ENCODE results near the gene PHF14.
A peak's percentile ranks its signal among the peaks of the same experiment; 100 is the strongest.

Gene PHF14

DNA sequence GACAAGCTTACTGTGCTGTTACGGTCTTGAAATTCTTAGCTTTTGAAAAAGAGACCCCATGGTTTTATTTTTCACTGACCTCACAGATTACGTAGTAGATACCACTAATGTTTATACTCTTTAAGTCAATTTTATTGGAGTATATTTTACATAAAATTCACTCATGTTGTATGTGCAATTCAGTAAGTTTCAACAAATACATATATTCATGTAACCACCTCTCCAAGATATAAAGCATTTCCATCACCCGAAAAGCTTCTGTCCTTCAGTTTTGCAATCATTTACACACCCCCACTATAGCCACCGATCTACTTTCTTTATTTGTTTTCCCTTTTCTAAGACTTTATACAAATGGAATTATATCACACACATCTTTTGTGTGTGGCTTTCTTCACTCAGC lies 199.2 kb downstream of the PHF14 start:
- DNase-seq, result no peak

DNA sequence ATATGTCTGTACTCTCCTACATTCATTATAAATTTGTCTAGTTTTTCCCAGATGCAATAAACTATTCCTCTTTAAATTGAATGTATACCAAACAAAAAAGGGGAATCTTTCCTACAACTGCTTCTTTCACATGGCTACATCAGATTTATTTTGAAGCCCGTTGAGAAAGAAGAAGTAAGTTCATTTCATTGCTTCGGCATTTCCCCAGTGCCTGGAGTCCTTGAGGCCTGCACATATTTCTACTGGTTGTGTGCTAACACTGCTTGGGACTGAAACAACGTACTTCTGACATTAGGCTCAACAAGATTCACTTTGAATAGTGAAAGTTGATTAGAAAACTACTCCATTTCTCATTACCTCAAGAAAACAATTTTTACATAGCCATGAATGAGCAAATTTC lies 201.7 kb downstream of the PHF14 start:
- peak; percentile 6 to 51 (median 42) for DNase-seq

DNA sequence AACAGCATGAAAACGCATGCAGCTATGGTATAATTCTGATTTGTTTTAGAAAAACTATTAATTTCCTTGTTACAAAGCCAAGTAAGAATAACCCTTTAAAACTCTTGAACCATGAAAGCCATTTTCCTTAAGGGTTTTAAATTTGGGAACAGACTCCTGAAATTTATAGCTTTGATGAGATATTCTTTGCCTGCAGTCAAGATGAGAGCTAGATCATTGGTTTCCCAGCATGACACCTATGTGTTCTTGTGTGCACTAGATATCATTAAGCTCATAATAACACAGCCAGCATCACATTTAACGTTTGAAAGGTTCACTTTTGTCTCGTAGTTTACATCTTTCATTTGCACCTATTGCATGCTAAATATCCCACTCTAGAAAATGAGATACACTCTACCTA lies 202.2 kb downstream of the PHF14 start:
- DNase-seq, result no peak

GRCh38 chr7:11176985-11177555 lies 203.4 kb downstream of the PHF14 start:
- no peak for DNase-seq

- DNase-seq, result no peak
Measured at GRCh38 chr7:11177793-11178192, 204.1 kb downstream of the PHF14 start.

- no peak for DNase-seq
Measured at GRCh38 chr7:11181590-11181989, 207.9 kb downstream of the PHF14 start.

GRCh38 chr7:11182736-11183135 lies 209.1 kb downstream of the PHF14 start:
- DNase-seq, result no peak

DNA sequence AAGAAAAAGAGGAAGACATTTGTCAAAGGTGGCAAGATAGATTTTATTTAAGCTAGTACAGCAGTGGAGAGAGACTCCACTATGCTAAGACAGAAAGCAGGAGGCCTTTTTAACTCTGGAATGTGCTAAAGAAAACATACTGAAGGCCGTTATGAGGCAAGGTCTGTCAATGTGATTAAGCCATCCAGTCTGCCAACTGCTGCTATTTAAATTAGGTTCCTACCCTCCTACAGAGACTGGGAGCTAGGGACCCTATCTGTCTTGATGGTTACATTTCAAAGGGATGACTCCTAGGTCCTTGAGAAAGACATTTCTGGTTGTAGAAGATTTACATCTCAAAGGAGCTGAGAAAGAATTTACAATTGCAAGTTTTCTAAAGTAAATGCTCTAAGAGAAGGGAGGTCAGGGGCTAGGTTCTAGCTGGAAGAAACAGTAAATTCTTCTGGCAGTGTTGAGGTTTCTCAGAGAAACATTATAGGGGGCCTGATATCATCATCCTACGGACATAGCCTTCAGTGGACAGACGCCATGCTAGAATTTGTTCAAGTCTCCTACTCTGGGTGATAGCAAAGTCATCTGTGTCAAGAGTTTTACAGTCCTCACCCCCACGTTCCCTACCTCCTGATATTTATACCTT lies 211.6 kb downstream of the PHF14 start:
- DNase-seq, result no peak

DNA sequence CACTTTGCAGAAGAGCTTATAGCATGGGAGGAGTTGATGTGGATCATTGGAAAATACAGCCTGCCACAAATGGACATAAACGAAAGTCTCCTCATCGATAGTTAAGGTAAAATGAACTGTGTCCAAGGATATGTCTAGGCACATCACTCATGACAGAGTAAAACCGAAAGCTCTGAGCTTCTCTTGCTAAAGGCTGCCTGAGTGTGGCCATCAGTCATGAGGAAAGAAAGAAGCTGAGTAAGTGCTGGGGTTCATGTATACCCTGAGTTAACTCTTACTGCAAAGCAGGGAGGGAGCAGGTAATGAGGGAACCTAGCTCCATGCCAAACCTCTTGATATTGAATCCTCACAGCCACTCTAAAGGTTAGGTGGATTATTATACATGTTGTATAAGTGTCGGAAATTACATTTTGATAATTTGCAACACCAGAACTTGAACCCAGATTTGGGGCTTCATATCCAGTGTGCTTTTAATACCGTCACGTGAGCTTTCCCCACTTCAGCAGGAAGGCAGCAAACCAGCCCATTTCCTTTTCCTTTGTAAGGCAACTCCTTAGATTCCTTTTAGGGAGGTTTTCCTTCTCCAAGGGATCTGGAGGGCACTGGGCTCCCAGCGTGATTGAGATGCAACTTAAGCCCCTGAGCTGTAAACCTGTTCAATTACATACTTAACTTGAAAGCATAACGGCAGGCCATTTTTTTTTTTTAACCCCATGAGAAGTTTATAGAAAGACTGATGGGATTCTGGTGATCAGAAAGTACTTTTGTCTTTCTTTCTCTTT lies 215.0 kb downstream of the PHF14 start:
- no peak for DNase-seq

DNA sequence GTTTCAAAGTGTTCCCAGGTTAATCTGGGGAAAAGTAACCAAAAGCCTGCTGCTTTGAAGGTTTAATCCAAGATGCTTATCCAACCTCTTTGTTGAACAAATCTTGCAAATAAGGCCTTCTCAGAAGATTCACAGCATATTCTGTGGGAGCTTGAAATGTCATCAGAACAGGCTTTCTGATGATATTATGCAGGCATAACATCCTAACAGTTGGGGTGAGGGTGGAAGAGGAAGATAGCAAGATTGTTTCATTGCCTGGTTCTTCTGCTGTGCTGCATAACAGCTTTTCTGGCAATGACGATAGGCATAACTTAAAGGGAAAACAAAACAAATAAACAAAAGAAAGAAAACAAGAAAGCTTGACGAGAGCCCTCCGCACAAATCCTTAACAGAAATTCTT lies 217.4 kb downstream of the PHF14 start:
- DNase-seq, result no peak

- no peak for DNase-seq
Measured at GRCh38 chr7:11191574-11192220, 218.0 kb downstream of the PHF14 start.

DNA sequence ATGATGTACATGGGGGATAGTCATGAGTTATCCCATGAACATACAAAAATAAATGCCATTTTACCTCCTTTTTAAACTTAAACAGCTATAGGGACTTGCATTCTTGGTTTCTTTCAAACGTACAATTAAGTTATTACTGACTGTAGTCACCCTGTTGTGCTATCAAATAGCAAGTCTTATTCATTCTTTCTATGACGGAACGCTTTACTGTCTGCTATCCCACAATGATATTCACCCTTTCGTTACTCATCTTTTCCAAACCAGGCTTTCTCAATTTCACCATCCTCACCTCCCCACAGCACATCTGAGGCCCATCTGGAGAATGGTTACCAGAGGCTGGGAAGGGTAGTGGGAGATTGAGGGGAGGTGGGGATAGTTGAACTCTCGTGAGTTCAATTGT lies 218.8 kb downstream of the PHF14 start:
- DNase-seq, result no peak

- DNase-seq, result no peak
Measured at GRCh38 chr7:11193131-11193867, 219.6 kb downstream of the PHF14 start.

DNA sequence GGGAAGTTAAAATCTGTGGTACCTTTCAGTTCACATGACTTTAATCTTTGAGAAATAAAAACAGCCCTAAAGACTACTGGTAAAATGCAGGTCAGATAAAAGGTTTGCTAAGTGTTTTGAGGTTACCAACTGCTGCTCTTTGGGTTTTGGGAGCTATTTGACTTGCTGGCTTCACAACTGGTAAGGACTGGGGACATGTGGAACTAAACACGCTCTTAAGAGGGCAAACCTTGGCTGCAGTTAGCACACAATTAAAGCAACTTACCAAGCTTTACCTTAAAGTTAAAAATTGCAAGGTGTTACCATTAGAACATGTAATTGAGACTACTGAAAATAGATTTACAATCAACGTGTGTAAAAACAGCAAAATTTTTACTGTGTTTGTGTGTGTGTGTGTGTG lies 220.2 kb downstream of the PHF14 start:
- DNase-seq, result no peak

DNA sequence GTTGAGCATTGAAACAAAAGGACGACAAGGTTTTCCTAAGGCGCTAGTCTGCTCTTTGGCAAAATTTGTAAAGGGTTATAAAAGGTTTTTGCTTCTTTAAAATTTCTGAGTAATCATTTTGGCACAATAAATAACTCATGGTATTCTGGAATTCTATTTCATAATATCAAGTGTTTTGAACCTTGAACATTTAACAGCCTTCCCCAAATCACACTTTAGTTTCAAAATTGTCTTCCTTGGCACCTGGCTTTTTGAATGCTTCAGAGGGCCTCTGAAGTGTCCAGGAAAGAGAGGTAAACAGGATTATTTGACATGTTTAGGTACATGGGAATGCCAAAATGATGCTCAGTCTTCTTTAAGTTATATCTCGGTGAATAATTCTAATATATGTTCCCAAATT lies 220.8 kb downstream of the PHF14 start:
- DNase-seq, result no peak

DNA sequence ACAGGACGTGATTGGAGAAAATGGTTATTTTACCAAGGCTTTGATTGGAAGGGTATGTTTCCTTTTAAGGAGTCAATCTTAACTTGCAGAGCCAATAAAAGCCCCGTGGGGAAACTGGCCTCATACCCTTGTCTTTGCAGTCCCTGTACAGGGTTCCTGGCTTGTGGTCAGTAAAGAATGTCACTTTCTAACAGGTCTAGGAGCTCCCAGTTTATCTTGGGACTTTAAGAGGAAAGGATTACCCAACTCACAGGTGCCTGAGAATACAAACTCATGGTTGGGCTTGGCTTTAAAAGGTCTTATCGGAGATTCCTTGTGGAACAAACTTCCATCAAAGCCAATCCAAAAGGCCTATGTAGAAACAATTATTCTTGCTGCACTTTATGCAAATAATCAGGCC lies 221.8 kb downstream of the PHF14 start:
- DNase-seq, result no peak

GRCh38 chr7:11196143-11196542 lies 222.5 kb downstream of the PHF14 start:
- DNase-seq, result no peak

DNA sequence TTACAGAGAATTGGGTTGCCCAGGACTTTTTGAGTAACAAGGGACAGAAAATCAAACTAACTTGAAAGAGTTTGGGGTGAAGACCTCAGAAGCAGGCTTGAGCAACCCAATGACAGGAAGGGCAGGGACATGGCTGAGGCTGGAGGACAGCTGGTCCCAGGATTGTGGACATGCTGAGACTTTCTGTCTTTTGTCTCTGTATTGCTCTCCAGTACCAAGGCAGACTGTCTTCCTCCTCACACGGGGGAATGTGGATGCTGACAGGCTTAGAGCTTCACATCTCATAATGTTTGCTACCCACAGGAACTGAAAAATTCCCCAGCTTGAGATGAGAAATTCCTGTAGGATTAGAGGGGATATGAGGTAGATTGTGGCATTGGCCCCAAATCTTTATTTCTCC lies 229.6 kb downstream of the PHF14 start:
- DNase-seq, result no peak

- DNase-seq, result no peak
Measured at GRCh38 chr7:11203683-11204082, 230.0 kb downstream of the PHF14 start.

GRCh38 chr7:11206177-11206899 lies 232.7 kb downstream of the PHF14 start:
- no peak for DNase-seq

GRCh38 chr7:11207565-11207964 lies 233.9 kb downstream of the PHF14 start:
- no peak for DNase-seq

- DNase-seq, result no peak
Measured at GRCh38 chr7:11208883-11209465, 235.3 kb downstream of the PHF14 start.

Measured in suppressor macrophage (primary cell).